Esophagus muscularis mucosa (tissue), 4 donors: ENCODE measurements around the gene MAP6.
A peak's percentile ranks its signal among the peaks of the same experiment; 100 is the strongest.

Source experiments
- EP300 ChIP-seq: sonication (generic); formaldehyde crosslinking; IDR thresholded peaks from one replicate; pipeline ENCODE4 v1.6.1; 2017; ENCODE audit warnings: antibody characterized with exemption
- POLR2A ChIP-seq: fragments of 450-650 bp; IDR thresholded peaks from one replicate; pipeline ENCODE4 v1.6.1; 2017; ENCODE audit warnings: antibody characterized with exemption, moderate library complexity, mild to moderate bottlenecking, low read depth
- POLR2AphosphoS5 ChIP-seq, 2 donors: sonication (generic); formaldehyde crosslinking; IDR thresholded peaks; one replicate each; pipeline ENCODE4 v1.6.1; 2017; ENCODE audit warnings: antibody characterized with exemption in 2 of 2
- TF ChIP-seq, protein P1 (sequence below), 3 experiments: fragments of 200-600 bp in 2 of 3; fragments of 450-650 bp in 1 of 3; sonication (generic) in 2 of 3; IDR thresholded peaks; one replicate each; pipeline ENCODE4 v1.5.1; 2017 to 2019; ENCODE audit warnings: antibody characterized with exemption in 3 of 3, mild to moderate bottlenecking in 2 of 3, moderate library complexity in 1 of 3

DNA sequence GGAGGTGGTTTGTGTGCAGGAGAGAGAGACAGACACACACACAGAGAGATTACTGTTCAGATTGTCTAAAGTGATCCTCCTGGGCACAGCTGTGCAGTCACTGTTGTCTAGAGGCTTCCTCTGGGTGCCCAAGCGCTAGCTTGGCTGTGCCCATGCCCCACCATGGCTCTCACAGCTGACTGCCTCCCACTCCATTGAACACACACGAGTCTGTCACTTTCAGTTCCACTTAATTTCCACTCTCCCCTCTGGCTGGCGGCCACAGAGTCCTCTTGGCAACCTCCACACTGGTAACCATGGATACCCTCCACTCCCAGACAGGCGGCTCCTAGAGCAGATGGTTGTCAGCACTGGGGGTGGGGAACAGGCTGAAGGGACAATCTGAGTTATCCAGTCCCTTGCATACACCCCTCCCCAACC lies 29.1 kb downstream of the MAP6 start:
- TF ChIP-seq POLR2A: no peak
- TF ChIP-seq, protein P1, sequence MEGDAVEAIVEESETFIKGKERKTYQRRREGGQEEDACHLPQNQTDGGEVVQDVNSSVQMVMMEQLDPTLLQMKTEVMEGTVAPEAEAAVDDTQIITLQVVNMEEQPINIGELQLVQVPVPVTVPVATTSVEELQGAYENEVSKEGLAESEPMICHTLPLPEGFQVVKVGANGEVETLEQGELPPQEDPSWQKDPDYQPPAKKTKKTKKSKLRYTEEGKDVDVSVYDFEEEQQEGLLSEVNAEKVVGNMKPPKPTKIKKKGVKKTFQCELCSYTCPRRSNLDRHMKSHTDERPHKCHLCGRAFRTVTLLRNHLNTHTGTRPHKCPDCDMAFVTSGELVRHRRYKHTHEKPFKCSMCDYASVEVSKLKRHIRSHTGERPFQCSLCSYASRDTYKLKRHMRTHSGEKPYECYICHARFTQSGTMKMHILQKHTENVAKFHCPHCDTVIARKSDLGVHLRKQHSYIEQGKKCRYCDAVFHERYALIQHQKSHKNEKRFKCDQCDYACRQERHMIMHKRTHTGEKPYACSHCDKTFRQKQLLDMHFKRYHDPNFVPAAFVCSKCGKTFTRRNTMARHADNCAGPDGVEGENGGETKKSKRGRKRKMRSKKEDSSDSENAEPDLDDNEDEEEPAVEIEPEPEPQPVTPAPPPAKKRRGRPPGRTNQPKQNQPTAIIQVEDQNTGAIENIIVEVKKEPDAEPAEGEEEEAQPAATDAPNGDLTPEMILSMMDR (IDR thresholded peaks at IDR 0.05): no peak
- peak in 1 of 2 donors; percentile 44 for TF ChIP-seq POLR2AphosphoS5 (IDR thresholded peaks at IDR 0.05)
- no peak for TF ChIP-seq EP300
